ENCODE results near the gene SHMT1. TPM values are rescaled to one million over a fixed set of nuclear protein-coding genes. Genes with fewer than 3 reads are reported as not detected.
A peak's percentile ranks its signal among the peaks of the same experiment; 100 is the strongest.
"Not testable (repeated sequence)": the region's sequence is repeated elsewhere in the genome, so short reads cannot be mapped to it uniquely, and the experiment has no call there.

The SHMT1 gene
- 9.9 TPM for polyA plus RNA-seq (ENCODE audit: insufficient read length)

GRCh38 chr17:18363101-18364049 lies at the start of gene SHMT1:
TSS of gene SHMT1 (minus strand) at chr17:18363550. CDS start at chr17:18355981, 7,569 bp downstream.
- DNase-seq (ENCODE audit: low read depth), result peak; percentile 62

- not testable (repeated sequence) for DNase-seq (ENCODE audit: low read depth)
Measured at GRCh38 chr17:18412001-18412538, 48.7 kb upstream of the SHMT1 start.

- peak; percentile 70 for DNase-seq (ENCODE audit: low read depth)
Measured at GRCh38 chr17:18411377-18411864, 48.1 kb upstream of the SHMT1 start.

- not testable (repeated sequence) for DNase-seq (ENCODE audit: low read depth)
Measured at GRCh38 chr17:18410736-18411135, 47.4 kb upstream of the SHMT1 start.

GRCh38 chr17:18409321-18409720 lies 46.0 kb upstream of the SHMT1 start:
- DNase-seq (ENCODE audit: low read depth), result not testable (repeated sequence)

- DNase-seq (ENCODE audit: low read depth), result not testable (repeated sequence)
Measured at GRCh38 chr17:18408906-18409305, 45.6 kb upstream of the SHMT1 start.

- DNase-seq (ENCODE audit: low read depth), result not testable (repeated sequence)
Measured at GRCh38 chr17:18403604-18404003, 40.3 kb upstream of the SHMT1 start.

GRCh38 chr17:18403166-18403565 lies 39.8 kb upstream of the SHMT1 start:
- not testable (repeated sequence) for DNase-seq (ENCODE audit: low read depth)

- DNase-seq (ENCODE audit: low read depth), result not testable (repeated sequence)
Measured at GRCh38 chr17:18401872-18402590, 38.7 kb upstream of the SHMT1 start.

GRCh38 chr17:18388728-18389127 lies 25.4 kb upstream of the SHMT1 start:
- DNase-seq (ENCODE audit: low read depth), result not testable (repeated sequence)

GRCh38 chr17:18388266-18388665 lies 24.9 kb upstream of the SHMT1 start:
- not testable (repeated sequence) for DNase-seq (ENCODE audit: low read depth)

GRCh38 chr17:18387583-18387982 lies 24.2 kb upstream of the SHMT1 start:
- DNase-seq (ENCODE audit: low read depth), result not testable (repeated sequence)

- not testable (repeated sequence) for DNase-seq (ENCODE audit: low read depth)
Measured at GRCh38 chr17:18384271-18384670, 20.9 kb upstream of the SHMT1 start.

- DNase-seq (ENCODE audit: low read depth), result not testable (repeated sequence)
Measured at GRCh38 chr17:18383079-18383481, 19.7 kb upstream of the SHMT1 start.

GRCh38 chr17:18382441-18383078 lies 19.2 kb upstream of the SHMT1 start:
- DNase-seq (ENCODE audit: low read depth), result no peak

GRCh38 chr17:18381953-18382245 lies 18.5 kb upstream of the SHMT1 start:
- DNase-seq (ENCODE audit: low read depth), result no peak

- DNase-seq (ENCODE audit: low read depth), result no peak
Measured at GRCh38 chr17:18381158-18381952, 18.0 kb upstream of the SHMT1 start.

GRCh38 chr17:18380471-18381157 lies 17.3 kb upstream of the SHMT1 start:
- no peak for DNase-seq (ENCODE audit: low read depth)

- DNase-seq (ENCODE audit: low read depth), result no peak
Measured at GRCh38 chr17:18379246-18380146, 16.1 kb upstream of the SHMT1 start.

All from forelimb muscle (tissue), 1 donor.